ENCODE results near the gene PTPRS.

GRCh38 chr19:5291588-5292193 lies 48.9 kb downstream of the PTPRS start:
- no peak for TF ChIP-seq CTCF (optimal IDR thresholded peaks at IDR 0.05 in 1 of 3, IDR thresholded peaks at IDR 0.05 in 1 of 3, conservative IDR thresholded peaks at IDR 0.05 in 1 of 3; ENCODE audit: extremely low read depth in 1 of 3, insufficient read depth in 2 of 3, low read length in 3 of 3)
- no peak for TF ChIP-seq EZH2 (IDR thresholded peaks at IDR 0.05; ENCODE audit: low read length)

Measured in keratinocyte (primary cell).